NCI-H1105 (cell line): ENCODE results near the gene GJB6.

Experiments used
- DNase-seq: peaks from one replicate; lab custom pipeline; 2025; lab: John Stamatoyannopoulos, UW

Gene GJB6

DNA sequence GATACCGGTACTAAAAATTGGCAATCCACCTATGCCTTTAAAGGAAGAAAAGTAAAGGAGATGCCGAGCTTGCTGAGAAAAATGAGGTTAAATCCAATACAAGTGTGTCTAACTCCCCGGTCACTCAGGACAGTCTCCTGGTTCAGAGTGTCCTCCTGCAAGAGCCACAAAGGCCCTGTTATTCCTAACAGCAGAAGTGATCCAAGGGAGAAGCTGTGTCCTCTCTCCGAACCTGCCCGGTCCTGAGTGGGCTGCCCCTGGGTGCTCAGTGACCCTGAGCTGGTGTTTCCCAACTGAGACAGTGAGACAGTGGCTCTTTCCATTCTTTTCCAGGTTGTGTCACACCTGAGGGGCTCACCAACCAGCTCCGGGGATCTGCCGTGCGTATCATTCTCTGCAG, 4.8 kb downstream of the GJB6 start:
- DNase-seq: no peak

- no peak for DNase-seq
Measured at GRCh38 chr13:20222553-20222952, 9.6 kb downstream of the GJB6 start.

GRCh38 chr13:20221772-20222171, 10.3 kb downstream of the GJB6 start:
- DNase-seq: no peak

- DNase-seq: no peak
Measured at GRCh38 chr13:20219577-20219976, 12.5 kb downstream of the GJB6 start.

DNA sequence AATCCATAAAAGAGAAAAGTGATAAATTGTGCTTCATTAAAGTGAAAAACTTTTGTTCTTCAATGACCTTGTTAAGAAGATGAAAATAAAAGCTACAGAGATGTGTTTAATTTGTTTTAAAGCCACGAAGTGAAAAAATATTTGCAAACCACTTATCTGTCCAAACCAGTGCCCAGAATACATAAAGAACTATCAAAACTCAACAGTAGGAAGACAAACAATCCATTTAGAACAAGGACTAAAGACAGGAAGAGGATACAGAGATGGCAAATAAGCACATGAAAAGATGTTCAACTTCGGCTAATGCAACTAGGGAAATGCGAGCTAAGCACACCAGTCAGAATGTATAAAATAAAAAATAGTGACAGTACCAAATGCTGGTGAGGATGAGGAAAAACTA, 15.0 kb downstream of the GJB6 start:
- no peak for DNase-seq

- DNase-seq: no peak
Measured at GRCh38 chr13:20209948-20210347, 22.2 kb downstream of the GJB6 start.

- DNase-seq: no peak
Measured at GRCh38 chr13:20206698-20207235, 25.4 kb downstream of the GJB6 start.

DNA sequence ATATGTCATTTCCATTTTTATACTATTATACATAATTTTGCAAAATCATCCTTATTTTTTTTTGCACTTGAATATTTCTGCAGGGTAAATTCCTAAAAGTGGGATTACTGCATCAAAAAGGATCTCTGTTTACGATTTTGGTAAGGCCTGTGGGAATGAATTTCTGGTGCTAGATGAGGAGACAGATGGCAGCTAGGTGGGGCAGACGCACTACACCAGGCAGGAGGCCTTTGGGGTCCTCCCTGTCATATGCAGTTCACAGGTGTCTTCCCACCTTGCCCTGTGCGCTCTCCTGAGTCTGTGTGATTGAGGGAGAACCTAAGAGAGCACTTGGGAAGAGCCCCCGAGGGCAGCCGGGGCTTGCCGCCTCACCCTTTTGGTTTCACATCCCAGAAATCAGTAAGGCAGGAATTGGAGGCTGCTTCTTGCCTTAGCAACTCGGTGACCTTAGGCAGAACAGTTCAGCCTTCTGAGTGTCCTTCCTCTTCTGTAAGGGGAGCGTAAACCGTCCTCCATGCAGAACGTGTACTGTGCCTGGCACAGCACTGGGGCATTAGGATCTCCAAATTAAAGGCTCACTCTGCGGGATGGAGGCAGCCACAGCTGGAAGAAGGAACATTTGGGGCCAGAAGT, 25.9 kb downstream of the GJB6 start:
- DNase-seq: no peak

- DNase-seq: no peak
Measured at GRCh38 chr13:20198781-20199180, 33.3 kb downstream of the GJB6 start.

DNA sequence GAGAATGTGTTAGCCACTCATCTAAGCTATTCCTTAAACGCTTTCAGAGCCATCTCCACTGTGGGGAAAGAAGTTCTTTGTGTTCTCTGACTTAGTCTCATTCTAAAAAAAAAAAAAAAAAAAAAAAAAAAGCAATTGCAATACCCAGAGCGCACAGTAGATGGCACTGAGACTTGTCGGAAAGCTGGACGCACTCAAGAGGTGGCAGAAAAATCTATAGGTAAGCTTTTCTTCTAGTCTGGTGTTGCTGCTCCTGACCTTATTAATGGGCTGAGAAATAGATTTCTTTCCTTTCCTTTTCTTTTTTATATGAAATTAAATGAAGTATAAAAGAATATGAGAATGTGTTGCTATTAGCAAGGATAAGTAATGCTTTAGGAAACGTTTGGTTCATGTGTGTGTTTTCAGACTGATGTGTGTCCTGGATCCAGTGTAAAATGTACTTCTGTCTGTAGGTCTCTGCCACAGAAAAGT, 34.7 kb downstream of the GJB6 start:
- DNase-seq: no peak

DNA sequence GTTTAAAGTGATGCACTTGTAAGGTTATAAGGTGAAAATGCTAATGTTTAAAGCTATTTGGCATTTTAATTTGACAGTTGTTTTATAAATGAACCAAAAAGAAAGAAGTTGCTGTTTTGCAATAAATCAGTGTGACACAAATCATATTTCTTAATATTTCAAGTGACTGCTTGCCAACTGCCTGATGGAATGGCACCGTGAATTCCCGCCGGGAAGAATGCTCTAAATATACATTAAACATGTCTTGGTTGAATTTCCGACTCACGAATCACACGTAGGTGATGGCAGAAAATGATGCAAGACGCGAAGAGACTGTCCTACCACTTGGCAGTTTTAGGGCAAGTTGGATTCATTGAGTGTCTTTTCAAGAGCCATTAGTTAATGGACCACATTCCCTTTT, 36.3 kb downstream of the GJB6 start:
- DNase-seq: no peak

DNA sequence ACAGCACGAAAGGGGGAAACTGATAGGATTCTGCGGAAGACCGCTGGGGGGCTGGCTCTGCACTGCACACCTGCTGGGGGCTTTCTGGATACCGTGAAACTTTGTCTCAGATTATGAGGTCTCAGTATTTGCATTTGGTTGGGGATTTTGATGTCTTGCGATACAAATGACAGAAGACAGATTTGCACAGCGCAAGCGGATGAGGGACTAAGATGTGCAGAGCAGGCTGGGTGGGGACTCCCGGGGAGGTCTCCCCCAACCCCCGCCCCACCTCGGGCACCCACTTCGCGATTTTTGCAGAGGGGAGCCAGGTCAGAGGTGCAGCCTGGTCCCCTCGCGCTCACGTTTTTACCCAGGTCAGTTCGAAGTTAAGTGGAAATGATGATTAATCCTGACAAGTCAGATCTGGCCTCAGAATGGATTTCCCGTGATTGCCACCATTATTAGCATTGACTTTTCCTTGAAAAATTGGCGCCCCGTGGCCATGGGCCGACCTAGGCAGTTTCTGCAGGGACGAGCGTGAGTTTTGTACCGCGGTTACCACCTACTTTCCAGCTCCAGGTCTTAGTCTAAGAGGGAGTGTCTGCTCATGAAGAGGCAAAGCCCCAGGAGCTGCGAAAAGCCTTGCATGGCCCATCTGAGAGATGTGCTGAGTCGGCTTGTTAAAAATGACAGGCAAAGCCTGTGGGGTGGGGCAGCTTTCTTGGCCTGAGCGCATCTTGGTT, 38.0 kb downstream of the GJB6 start:
- no peak for DNase-seq

GRCh38 chr13:20193162-20193906, 38.8 kb downstream of the GJB6 start:
- no peak for DNase-seq

GRCh38 chr13:20192836-20193161, 39.3 kb downstream of the GJB6 start, which contains the start of gene GJB2:
TSS of gene GJB2 (minus strand) at chr13:20192938. CDS start at chr13:20189581, 3,357 bp downstream.
- DNase-seq: no peak

DNA sequence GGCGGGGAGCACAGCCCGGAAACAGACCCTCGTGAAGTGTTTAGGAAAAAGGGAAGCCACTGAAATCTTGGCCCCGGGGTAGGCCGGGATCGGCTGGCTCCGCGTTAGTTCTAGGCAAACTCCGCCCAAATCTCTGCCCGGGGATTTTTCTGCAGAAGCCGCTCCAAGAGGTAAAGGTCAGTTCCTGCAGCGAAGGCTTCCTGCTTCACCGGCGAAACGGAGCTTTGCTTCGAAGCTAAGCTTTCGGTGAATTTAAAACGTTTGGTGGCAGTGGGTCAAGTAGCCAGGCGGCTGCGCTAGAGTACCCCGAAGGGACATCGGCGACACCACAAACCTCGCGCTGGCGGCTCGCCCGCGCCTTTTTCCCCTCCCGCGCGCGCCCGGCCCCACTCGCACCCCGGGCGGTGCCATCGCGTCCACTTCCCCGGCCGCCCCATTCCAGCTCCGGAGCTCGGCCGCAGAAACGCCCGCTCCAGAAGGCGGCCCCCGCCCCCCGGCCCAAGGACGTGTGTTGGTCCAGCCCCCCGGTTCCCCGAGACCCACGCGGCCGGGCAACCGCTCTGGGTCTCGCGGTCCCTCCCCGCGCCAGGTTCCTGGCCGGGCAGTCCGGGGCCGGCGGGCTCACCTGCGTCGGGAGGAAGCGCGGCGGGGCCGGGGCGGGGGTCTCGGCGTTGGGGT, 39.8 kb downstream of the GJB6 start:
- DNase-seq: no peak

DNA sequence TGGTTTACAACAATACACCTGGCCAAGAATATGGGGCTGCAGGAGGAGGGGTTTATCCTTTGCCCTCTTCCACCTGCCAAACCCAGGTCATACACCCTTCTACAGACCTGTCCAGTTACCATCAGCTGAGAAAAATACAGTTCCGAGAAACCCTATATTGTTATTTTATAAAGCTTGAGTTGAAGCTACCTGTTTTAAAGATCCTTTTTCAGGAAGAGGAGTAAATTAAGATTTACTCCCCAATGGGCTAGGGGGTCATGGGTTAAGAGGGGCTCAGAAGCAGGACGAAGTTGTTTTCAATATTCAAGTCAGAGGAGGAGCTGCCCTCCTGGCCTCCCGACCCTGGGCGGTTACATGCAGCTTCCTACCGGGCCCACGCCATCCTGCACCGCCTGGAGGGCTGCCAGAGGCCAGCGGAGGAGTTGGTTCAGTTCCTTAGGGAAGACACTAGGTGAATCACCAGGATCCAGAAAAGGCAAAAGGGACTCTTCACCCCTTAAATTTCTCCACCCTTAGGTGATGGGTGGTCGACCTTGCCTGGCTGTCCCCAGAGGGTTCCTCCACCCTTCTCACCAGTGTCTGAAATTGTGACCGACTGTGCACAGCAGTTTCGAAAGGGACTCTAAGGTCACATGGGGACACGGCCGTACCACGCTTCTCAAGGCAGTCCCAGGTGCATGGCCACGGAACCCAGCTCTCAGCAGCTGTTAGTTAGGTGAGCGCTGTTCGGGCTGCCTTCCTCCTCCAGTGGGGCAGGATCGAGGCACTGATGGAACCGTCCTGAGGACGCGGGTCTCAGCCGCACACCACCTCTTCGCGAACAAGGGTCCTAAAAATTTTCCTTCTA, 40.6 kb downstream of the GJB6 start:
- no peak for DNase-seq

- DNase-seq: no peak
Measured at GRCh38 chr13:20190481-20191310, 41.4 kb downstream of the GJB6 start.

DNA sequence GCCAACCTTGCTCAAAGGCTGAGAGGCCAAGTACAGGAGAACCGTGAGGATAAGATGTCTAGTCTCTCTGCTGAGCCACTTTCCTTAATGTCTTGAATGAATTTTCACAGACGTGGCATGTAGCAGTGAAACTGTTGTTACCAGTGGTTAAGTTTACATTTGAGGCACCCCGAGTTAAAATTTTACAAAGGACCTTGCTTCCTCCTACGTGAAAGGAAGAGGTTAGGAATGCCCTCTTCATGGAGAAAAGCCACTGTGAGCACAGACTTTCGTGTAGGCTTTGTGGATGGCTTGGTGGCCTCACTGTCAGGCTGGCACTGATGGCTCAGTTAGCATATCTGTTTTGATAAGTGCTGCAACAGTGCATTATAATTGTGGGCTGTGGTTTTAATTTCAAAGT, 42.0 kb downstream of the GJB6 start:
- DNase-seq: no peak

DNA sequence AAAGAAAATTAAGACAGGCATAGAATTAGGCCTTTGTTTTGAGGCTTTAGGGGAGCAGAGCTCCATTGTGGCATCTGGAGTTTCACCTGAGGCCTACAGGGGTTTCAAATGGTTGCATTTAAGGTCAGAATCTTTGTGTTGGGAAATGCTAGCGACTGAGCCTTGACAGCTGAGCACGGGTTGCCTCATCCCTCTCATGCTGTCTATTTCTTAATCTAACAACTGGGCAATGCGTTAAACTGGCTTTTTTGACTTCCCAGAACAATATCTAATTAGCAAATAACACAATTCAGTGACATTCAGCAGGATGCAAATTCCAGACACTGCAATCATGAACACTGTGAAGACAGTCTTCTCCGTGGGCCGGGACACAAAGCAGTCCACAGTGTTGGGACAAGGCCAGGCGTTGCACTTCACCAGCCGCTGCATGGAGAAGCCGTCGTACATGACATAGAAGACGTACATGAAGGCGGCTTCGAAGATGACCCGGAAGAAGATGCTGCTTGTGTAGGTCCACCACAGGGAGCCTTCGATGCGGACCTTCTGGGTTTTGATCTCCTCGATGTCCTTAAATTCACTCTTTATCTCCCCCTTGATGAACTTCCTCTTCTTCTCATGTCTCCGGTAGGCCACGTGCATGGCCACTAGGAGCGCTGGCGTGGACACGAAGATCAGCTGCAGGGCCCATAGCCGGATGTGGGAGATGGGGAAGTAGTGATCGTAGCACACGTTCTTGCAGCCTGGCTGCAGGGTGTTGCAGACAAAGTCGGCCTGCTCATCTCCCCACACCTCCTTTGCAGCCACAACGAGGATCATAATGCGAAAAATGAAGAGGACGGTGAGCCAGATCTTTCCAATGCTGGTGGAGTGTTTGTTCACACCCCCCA, 43.2 kb downstream of the GJB6 start:
- no peak for DNase-seq
